ENCODE data around the gene LEFTY2. TPM values are rescaled to one million over a fixed set of nuclear protein-coding genes. Genes with fewer than 3 reads are reported as not detected.

LEFTY2 gene
- total and polyA plus RNA-seq, 2 of the 4 experiments (the other 2 are of a cell fraction) = not detected

DNA sequence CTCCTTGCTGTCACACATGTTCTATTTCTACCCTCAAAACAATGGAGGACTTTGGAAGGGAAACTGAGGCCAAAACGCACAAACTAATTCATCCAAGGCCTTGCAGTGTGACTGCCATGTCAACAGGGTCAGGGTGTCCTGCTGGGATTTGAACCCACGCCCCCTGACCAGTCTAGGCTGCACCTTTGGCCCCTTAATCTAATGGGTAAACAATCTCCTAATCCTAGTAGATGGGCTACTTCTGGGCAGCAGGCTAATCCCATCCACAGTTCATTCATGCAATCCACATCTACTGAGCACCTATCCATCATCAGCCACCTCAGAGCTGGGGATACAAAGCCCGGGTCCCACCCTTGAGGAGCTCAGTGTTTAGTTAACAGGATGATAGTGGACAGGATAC is 17.0 kb upstream of the LEFTY2 start:
- Histone ChIP-seq H3K4ac (ENCODE audit: low read depth, low read length) (no peak overlapping the region), H3K27me3 (ENCODE audit: control insufficient read depth, insufficient read depth, low read length) (peaks cover 16% of the 10 kb centered on the region; the same call in 1 of the 2 replicates), H3K23ac (ENCODE audit: low read depth, low read length) (no peak overlapping the region), H3K4me2 (ENCODE audit: low read depth, low read length) (no peak overlapping the region), H4K5ac (ENCODE audit: low read depth, low read length) (no peak overlapping the region), H2BK5ac (ENCODE audit: low read depth, low read length, poor library complexity, severe bottlenecking) (no peak overlapping the region), H2BK120ac (ENCODE audit: low read depth, low read length) (no peak overlapping the region), H3K9me1 (ENCODE audit: insufficient read depth, low read length) (no peaks in the 10 kb centered on the region), H2BK15ac (ENCODE audit: low read depth, low read length) (no peak overlapping the region), H3K4me3 (ENCODE audit: insufficient read depth, low read depth, low read length) (no peak overlapping the region), H2AK5ac (ENCODE audit: low read depth, low read length) (no peak overlapping the region), H3K9ac (ENCODE audit: low read depth, low read length) (no peak overlapping the region), H3K27ac (ENCODE audit: insufficient read depth, low read length) (no peak overlapping the region), H3K4me1 (ENCODE audit: control insufficient read depth, insufficient read depth, low read length) (no peaks in the 10 kb centered on the region), H2AFZ (replicated peaks; ENCODE audit: low read length, poor library complexity) (no peak overlapping the region), H4K8ac (ENCODE audit: low read depth in 2 of 2, low read length in 2 of 2) (no peak overlapping the region), H3K18ac (ENCODE audit: low read depth, low read length) (no peak overlapping the region), H3K14ac (replicated peaks; ENCODE audit: low read depth, low read length) (no peak overlapping the region), H3K79me1 (ENCODE audit: low read depth in 1 of 2, low read length in 2 of 2) (no peaks in the 10 kb centered on the region), H3K9me3 (ENCODE audit: control insufficient read depth, insufficient read depth, low read length) (no peaks in the 10 kb centered on the region), H3K56ac (ENCODE audit: extremely low read depth, insufficient read depth, low read length) (no peak overlapping the region), H2AK9ac (replicated peaks; ENCODE audit: low read depth, low read length, poor library complexity) (no peak overlapping the region), H3K36me3 (ENCODE audit: control insufficient read depth, insufficient read depth, low read length) (no peaks in the 10 kb centered on the region), H2BK20ac (ENCODE audit: low read depth, low read length) (no peak overlapping the region), H4K20me1 (ENCODE audit: insufficient read depth, low read length) (no peaks in the 10 kb centered on the region), H4K91ac (ENCODE audit: insufficient read depth, low read depth, low read length) (no peak overlapping the region)
- ATAC-seq (ENCODE audit: low read depth) (no peak), DNase-seq (no peak)
- in situ Hi-C loops (cut with MboI; ENCODE audit: low sequenced_read_pairs) (no loop called here), dilution Hi-C loops (cut with HindIII; ENCODE audit: low sequenced_read_pairs, unreplicated experiment) (no loop called here), intact Hi-C loops (cut with micrococcal nuclease) (no loop called here)
- POLR2A ChIA-PET (ENCODE audit: unreplicated experiment) = no interaction called here
- WGBS, 2 experiments (ENCODE audit: extremely low coverage in 2 of 2, insufficient read length in 1 of 2) = no CpG with 5 or more reads among the region's 3 CpGs
- CTCF ChIA-PET = no interaction called here
- TF ChIP-seq FOS (IDR thresholded peaks at IDR 0.05; ENCODE audit: low read depth, low read length) (no peak), MAFK (IDR thresholded peaks at IDR 0.05; ENCODE audit: low read depth, low read length) (no peak), MXI1 (IDR thresholded peaks at IDR 0.05; ENCODE audit: borderline replicate concordance, low read depth, low read length) (no peak), CEBPB (IDR thresholded peaks at IDR 0.05; ENCODE audit: low read depth, low read length) (no peak), RFX5 (IDR thresholded peaks at IDR 0.05; ENCODE audit: low read depth, low read length) (no peak), BHLHE40 (IDR thresholded peaks at IDR 0.05; ENCODE audit: low read depth, low read length) (no peak), MAZ (IDR thresholded peaks at IDR 0.05; ENCODE audit: borderline replicate concordance, low read depth, low read length) (no peak), RCOR1 (IDR thresholded peaks at IDR 0.05; ENCODE audit: insufficient replicate concordance, low read length) (no peak)
- no TSS peak for BruUV-seq (replicated peaks)
